Activated CD8-positive, alpha-beta memory T cell treated with anti-CD3 and anti-CD28 coated beads, Interleukin-2, amount 50 U/mL, for 1 hour (primary cell): ENCODE measurements around the gene STOML1.

Source experiments
- DNase-seq: peaks from one replicate; pipeline ENCODE4 v3.0.0-alpha.2; 2020; ENCODE audit errors: extremely low read depth

STOML1 gene

DNA sequence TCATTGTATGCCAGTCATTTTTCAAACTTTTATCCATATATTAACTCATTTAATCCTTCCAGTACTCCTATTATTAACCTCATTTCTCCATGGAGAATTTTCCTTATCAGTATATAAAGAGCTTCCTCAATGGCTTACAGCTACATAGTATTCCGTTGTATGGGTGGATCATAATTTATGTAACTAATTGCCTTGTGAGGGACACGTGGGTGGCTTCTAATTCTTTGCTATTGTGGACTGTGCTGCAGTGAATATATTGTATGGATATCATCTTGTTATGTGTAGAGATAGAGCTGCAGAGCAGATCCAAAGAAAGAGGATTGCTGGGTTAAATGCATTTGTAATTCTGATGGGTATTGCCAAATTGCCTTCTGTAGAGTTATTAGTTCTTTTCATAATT, 27.6 kb upstream of the STOML1 start:
- no peak for DNase-seq

GRCh38 chr15:74013374-74013894, 21.3 kb upstream of the STOML1 start:
- no peak for DNase-seq

DNA sequence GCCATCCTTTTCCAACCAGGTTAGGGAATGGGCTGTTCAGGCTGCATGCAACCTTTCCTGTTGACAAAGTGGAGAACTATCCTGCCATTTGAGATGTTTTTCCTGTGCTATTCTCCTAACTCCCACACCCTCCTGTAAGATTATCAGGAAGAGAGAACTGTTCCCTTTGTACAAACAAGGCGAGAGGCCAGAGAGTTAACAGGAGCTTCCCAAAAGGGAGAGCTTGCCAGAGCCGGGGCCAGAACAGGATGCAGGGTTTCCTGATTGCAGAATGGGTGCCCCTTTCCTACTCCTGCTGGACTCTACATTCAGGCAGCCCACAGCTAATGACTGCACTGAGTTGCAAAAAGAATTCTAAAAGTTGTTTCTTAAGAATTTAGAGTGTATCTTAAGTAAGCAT, 19.5 kb upstream of the STOML1 start:
- no peak for DNase-seq

- no peak for DNase-seq
These were observed 18.9 kb upstream of the STOML1 start for GRCh38 chr15:74010929-74011540.

- no peak for DNase-seq
These were observed 16.8 kb upstream of the STOML1 start for GRCh38 chr15:74008901-74009300.

GRCh38 chr15:74007820-74008371, 15.8 kb upstream of the STOML1 start:
- DNase-seq: no peak

GRCh38 chr15:74006774-74007639, 14.9 kb upstream of the STOML1 start:
- no peak for DNase-seq

GRCh38 chr15:73997986-73998385, 5.9 kb upstream of the STOML1 start:
- DNase-seq: no peak

DNA sequence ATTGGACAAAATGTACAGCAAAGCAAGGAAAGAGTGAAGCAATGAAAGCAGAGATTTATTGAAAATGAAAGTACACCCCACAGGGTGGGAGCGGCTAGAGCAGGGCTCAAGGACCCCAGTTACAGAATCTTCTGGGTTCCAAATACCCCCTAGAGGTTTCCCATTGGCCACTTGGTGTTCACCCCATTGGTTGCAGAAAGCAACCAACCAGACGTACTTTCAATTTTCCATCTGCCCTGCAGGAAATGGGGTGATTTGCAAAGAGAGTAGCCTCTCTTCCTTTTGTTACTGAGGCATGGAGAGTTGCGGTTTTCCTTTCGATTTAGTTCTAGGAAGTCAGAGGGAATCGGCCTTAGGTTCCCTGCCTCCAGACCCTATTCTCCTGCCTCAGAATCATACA, 4.8 kb upstream of the STOML1 start:
- no peak for DNase-seq

GRCh38 chr15:73996267-73996666, 4.2 kb upstream of the STOML1 start:
- DNase-seq: no peak

- DNase-seq: no peak
These were observed 3.0 kb upstream of the STOML1 start for GRCh38 chr15:73994912-73995622.

- peak; percentile 83 for DNase-seq
These were observed 2.4 kb upstream of the STOML1 start, which contains the start of gene PML for GRCh38 chr15:73994413-73994883. TSS of gene PML (plus strand) at chr15:73994716. CDS start at chr15:73994813, 97 bp downstream.

DNA sequence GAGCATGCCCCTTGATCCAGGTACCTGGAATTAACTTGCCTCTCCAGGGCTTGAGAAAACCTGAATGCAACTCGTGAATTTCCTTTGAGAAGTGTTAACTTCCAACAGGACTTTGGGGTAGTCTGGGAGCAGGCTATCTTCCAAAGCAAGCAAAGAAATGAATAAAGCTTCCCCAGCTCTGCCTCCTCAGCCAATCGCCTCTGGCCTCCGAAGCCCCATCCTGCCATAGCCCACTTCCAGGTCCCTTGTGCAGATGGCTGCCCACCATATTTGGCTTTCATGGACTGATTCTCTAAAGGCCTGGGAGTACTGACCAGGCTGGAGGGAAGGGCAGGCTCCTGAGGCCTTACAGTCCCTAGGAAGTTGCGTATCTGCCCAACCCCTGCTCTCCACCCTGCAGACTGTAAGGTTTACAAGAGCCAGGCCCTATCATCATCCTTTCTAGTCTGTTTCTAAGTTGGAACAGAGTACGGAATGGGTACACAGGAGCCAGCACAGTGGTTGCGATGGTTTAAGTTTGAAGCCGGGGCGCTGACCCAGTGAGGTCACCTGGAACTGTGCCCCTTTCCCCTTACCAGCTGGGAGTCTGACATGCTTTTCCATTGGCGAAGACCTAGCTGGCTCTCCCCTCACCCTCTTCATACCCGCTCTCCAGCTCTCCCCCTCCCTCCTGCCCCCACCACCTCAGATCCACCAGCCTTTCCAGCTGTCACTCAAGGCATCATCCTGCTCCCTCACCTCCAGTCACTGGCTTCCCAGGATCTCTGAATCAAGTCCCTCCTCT, 1.3 kb upstream of the STOML1 start:
- no peak for DNase-seq

- no peak for DNase-seq
These were observed 451 bp upstream of the STOML1 start for GRCh38 chr15:73992594-73992898.

GRCh38 chr15:73991260-73991659, 835 bp downstream of the STOML1 start:
- DNase-seq: no peak

- DNase-seq: no peak
These were observed 1.7 kb downstream of the STOML1 start for GRCh38 chr15:73990250-73991005.

DNA sequence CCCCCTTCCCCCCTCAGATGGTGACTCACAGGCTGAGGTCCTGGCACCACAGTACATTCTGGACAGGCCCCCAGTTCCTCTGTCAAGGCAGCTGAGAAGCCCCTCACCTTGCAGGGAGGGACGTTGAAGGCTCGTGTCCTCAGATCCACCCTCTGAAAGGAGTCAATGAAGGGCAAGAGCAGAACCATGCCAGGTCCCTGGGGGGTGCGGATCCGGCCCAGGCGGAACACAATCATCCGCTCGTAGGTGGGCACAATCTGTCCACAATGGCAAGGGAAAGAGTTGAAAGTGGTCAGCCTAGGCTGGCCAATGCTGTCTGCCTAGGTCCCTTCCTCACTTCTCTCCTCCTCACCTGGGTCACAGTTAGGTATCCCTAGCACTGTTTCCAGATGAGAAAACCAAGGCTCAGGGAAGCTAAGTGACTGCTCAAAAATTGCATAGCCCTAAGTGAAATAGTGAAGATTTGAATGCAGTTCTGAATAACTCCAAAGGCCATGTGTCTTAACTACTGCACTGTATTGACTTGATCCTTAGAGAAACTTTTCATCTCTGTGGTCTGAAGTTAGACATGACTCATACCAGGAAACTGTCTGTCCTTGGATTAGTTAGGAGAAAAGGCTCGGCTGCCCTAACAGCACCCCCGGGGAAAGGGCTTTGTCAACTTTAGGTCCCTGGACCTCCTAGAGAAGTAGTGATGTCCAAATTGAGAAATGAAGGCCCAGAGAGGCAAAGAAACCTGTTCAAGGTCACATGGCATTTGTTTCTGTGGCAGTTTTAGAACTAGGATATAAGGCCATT, 2.9 kb downstream of the STOML1 start:
- DNase-seq: no peak

DNA sequence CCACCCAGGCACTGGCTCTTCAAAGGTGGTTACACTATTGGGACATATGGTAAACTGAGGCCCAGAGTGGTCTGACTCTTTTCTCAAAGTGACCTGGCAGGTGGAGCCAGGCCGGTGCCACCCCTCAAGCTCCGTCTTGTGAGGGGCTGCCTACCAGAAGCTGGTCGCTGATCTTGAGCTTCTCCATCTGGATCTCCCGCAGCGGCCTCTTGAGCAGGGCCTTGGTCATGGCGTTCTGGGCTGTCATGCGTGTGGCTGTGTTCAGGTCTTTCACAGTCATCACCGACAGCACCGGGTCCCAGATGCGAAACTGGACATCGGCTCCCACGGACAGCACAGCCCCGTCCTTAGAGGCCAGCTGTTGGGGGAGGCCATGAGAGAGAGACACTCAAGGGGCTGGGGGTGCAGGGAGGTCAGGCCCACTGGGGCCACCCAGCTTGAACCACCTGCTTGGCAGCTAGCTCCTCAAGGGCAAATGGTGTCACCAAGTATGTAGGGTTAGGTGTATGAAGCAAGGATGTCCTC, 3.6 kb downstream of the STOML1 start:
- no peak for DNase-seq

- DNase-seq: no peak
These were observed 4.2 kb downstream of the STOML1 start for GRCh38 chr15:73987681-73988444.
